Measurements from ENCODE around the gene RPL27.

Gene RPL27

GRCh38 chr17:43021741-43022512 is 23.7 kb downstream of the RPL27 start, which contains the start of gene VAT1:
TSS of gene VAT1 (minus strand) at chr17:43022385. CDS start at chr17:43022322, 63 bp downstream.
- DNase-seq, result peak; percentile 73

GRCh38 chr17:43024407-43025289 is 26.4 kb downstream of the RPL27 start, which contains the start of gene RND2:
TSS of gene RND2 (plus strand) at chr17:43025231. CDS start at chr17:43025348, 117 bp downstream.
- DNase-seq, result peak; percentile 81

- DNase-seq, result no peak
Observed at GRCh38 chr17:43025290-43025657, 27.1 kb downstream of the RPL27 start.

GRCh38 chr17:43025766-43026537 is 27.7 kb downstream of the RPL27 start:
- DNase-seq, result no peak

- DNase-seq, result no peak
Observed at GRCh38 chr17:43026595-43026994, 28.4 kb downstream of the RPL27 start.

GRCh38 chr17:43027091-43028032 is 29.1 kb downstream of the RPL27 start:
- no peak for DNase-seq

- DNase-seq, result no peak
Observed at GRCh38 chr17:43028221-43028861, 30.1 kb downstream of the RPL27 start.

GRCh38 chr17:43030137-43030767 is 32.0 kb downstream of the RPL27 start:
- DNase-seq, result no peak

GRCh38 chr17:43031666-43032065 is 33.4 kb downstream of the RPL27 start:
- DNase-seq, result no peak

- DNase-seq, result no peak
Observed at GRCh38 chr17:43033948-43034881, 36.0 kb downstream of the RPL27 start.

- no peak for DNase-seq
Observed at GRCh38 chr17:43034894-43035293, 36.7 kb downstream of the RPL27 start.

GRCh38 chr17:43039646-43040045 is 41.4 kb downstream of the RPL27 start:
- no peak for DNase-seq

- no peak for DNase-seq
Observed at GRCh38 chr17:43040655-43041054, 42.4 kb downstream of the RPL27 start.

GRCh38 chr17:43042025-43042628 is 43.9 kb downstream of the RPL27 start:
- no peak for DNase-seq

GRCh38 chr17:43043307-43043706 is 45.1 kb downstream of the RPL27 start:
- DNase-seq, result no peak

GRCh38 chr17:43044024-43044423 is 45.8 kb downstream of the RPL27 start:
- no peak for DNase-seq

- DNase-seq, result no peak
Observed at GRCh38 chr17:43051969-43052368, 53.8 kb downstream of the RPL27 start.
